Coronary artery (tissue), 2 donors: ENCODE measurements around the gene METTL1.

Experiments
- DNase-seq: peaks from one replicate; pipeline ENCODE4 v3.0.0-alpha.2; 2017; ENCODE audit warnings: low spot score
- H3K27ac ChIP-seq, 2 donors: fragments of 200-600 bp; sonication (generic); one replicate each; pipeline ENCODE4 v1.5.1; 2016 to 2019
- H3K4me3 ChIP-seq: fragments of 200-600 bp; sonication (generic); 2 replicates; pipeline ENCODE4 v1.5.1; 2016; ENCODE audit warnings: mild to moderate bottlenecking, moderate library complexity
- CTCF ChIP-seq: fragments of 200-600 bp; sonication (generic); IDR thresholded peaks from one replicate; pipeline ENCODE4 v1.5.1; 2019; ENCODE audit warnings: antibody characterized with exemption

METTL1 gene

GRCh38 chr12:57807285-57807684 is 35.4 kb upstream of the METTL1 start:
- no peak for DNase-seq
- Histone ChIP-seq H3K27ac (no peak overlapping the region), H3K4me3 (no peak overlapping the region)
- no peak for TF ChIP-seq CTCF

- H3K27ac ChIP-seq = no peak overlapping the region
- no peak for DNase-seq
- no peak overlapping the region for H3K4me3 ChIP-seq
- TF ChIP-seq CTCF = no peak
Measured at GRCh38 chr12:57806677-57807076, 34.8 kb upstream of the METTL1 start.

GRCh38 chr12:57803319-57803893 is 31.5 kb upstream of the METTL1 start:
- TF ChIP-seq CTCF = peak; percentile 65
- DNase-seq = no peak
- Histone ChIP-seq H3K27ac (peak overlapping the region in 1 of 2 donors; percentile 47), H3K4me3 (no peak overlapping the region)

- no peak overlapping the region for H3K4me3 ChIP-seq
- H3K27ac ChIP-seq = no peak overlapping the region
- DNase-seq = no peak
- TF ChIP-seq CTCF = no peak
Measured at GRCh38 chr12:57802607-57803006, 30.7 kb upstream of the METTL1 start.

GRCh38 chr12:57800965-57801364 is 29.1 kb upstream of the METTL1 start:
- no peak for TF ChIP-seq CTCF
- DNase-seq = no peak
- no peak overlapping the region for H3K4me3 ChIP-seq
- H3K27ac ChIP-seq = no peak overlapping the region

- no peak for TF ChIP-seq CTCF
- Histone ChIP-seq H3K4me3 (no peak overlapping the region), H3K27ac (no peak overlapping the region)
- no peak for DNase-seq
Measured at GRCh38 chr12:57797933-57798332, 26.0 kb upstream of the METTL1 start.

GRCh38 chr12:57796996-57797395 is 25.1 kb upstream of the METTL1 start:
- Histone ChIP-seq H3K27ac (no peak overlapping the region), H3K4me3 (no peak overlapping the region)
- TF ChIP-seq CTCF = no peak
- DNase-seq = no peak
